Thoracic aorta (tissue), 2 donors: Measurements from ENCODE around the gene ACACA. TPM values are rescaled to one million over a fixed set of nuclear protein-coding genes. Genes with fewer than 3 reads are reported as not detected.

Experiments used
- ATAC-seq: fragments of 150-250 bp; one replicate; pipeline ENCODE4 v1.8.0; 2017; ENCODE audit warnings: low read depth; ENCODE audit not compliant: insufficient number of reproducible peaks, low FRiP score
- DNase-seq: peaks from one replicate; pipeline ENCODE4 v3.0.0-alpha.2; 2020; ENCODE audit warnings: low spot score
- H3K27ac ChIP-seq, 2 donors: fragments of 200-600 bp; sonication (generic); 1 replicate in 1 of 2; 2 replicates in 1 of 2; pipeline ENCODE4 v1.5.1; 2016; ENCODE audit warnings: mild to moderate bottlenecking in 2 of 2, moderate library complexity in 2 of 2
- H3K27me3 ChIP-seq: fragments of 200-600 bp; sonication (generic); replicated peaks from 2 replicates; pipeline ENCODE4 v1.6.0; 2016; ENCODE audit warnings: mild to moderate bottlenecking; ENCODE audit not compliant: insufficient read depth
- H3K36me3 ChIP-seq: fragments of 200-600 bp; sonication (generic); one replicate; pipeline ENCODE4 v1.5.1; 2016
- H3K4me1 ChIP-seq, 2 donors: fragments of 200-600 bp; sonication (generic); 1 replicate in 1 of 2; 2 replicates in 1 of 2; pipeline versions ENCODE4 v1.5.1 to v1.6.0; 2016; ENCODE audit warnings: low read depth in 2 of 2, mild to moderate bottlenecking in 1 of 2; ENCODE audit not compliant: control insufficient read depth in 1 of 2
- H3K4me3 ChIP-seq: fragments of 200-600 bp; sonication (generic); 2 replicates; pipeline ENCODE4 v1.5.1; 2016; ENCODE audit warnings: mild to moderate bottlenecking
- H3K9me3 ChIP-seq: fragments of 200-600 bp; sonication (generic); 2 replicates; pipeline ENCODE4 v1.5.1; 2016
- CTCF ChIP-seq: fragments of 200-600 bp; sonication (generic); IDR thresholded peaks from one replicate; pipeline ENCODE4 v1.5.1; 2019; ENCODE audit warnings: antibody characterized with exemption
- total RNA-seq, 2 donors: library from RNA; depleted of rRNA; stranded (reverse); fragments of >200 nt; gene quantifications; one replicate each; pipeline versions ENCODE4 v1.1.0 to v1.2.3, GENCODE V29; 2016

The ACACA gene
- total RNA-seq, 2 donors from 2014 or later, result 20.7 to 34.0 TPM

DNA sequence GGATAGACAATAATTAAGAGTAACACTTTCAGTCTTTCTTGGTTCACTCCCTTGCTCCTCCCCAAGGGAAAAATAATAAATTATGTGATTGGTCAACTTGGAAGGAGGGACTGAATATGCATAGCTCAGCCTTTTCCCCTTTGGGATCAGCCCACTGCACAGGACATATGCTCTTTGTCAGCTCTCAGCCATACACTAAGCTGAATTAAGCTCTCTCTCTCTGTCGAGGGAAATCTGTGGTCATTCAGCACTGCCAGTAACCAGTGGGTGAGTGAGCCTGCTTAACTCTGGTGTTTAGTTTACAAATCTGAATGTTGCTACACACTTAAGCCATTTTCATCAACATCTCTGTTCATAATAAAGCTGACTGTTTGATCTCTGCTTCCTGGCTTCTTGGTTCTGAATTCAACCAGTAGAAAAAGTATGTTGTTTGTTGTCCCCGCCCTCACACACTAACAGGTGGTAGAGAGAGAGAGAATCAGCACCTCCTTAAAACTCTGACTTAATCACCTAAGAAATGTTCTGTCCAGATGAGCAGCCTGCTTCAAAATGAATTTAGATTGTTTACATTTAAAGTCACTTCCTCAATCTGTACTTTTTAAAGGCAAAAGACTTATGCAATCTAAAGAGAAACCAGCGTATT, 133.1 kb downstream of the ACACA start:
- DNase-seq (no peak), ATAC-seq (no peak)
- H3K36me3 ChIP-seq, result no peaks in the 10 kb centered on the region
- H3K27ac ChIP-seq, result no peak overlapping the region
- H3K9me3 ChIP-seq, result no peaks in the 10 kb centered on the region
- no peak for TF ChIP-seq CTCF
- no peaks in the 10 kb centered on the region for H3K4me1 ChIP-seq
- H3K4me3 ChIP-seq, result no peak overlapping the region
- H3K27me3 ChIP-seq, result no peaks in the 10 kb centered on the region

GRCh38 chr17:37265446-37266173, 141.0 kb downstream of the ACACA start:
- TF ChIP-seq CTCF, result no peak
- Histone ChIP-seq H3K9me3 (peaks cover 6% of the 10 kb centered on the region), H3K36me3 (peaks cover 8% of the 10 kb centered on the region), H3K27ac (no peak overlapping the region), H3K27me3 (no peaks in the 10 kb centered on the region), H3K4me3 (no peak overlapping the region), H3K4me1 (no peaks in the 10 kb centered on the region)
- ATAC-seq (no peak), DNase-seq (no peak)

- Histone ChIP-seq H3K9me3 (peaks cover 6% of the 10 kb centered on the region), H3K36me3 (peaks cover 13% of the 10 kb centered on the region), H3K27ac (no peak overlapping the region), H3K4me1 (no peaks in the 10 kb centered on the region), H3K4me3 (no peak overlapping the region), H3K27me3 (no peaks in the 10 kb centered on the region)
- DNase-seq, result no peak
- TF ChIP-seq CTCF, result no peak
- no peak for ATAC-seq
These were observed 145.3 kb downstream of the ACACA start for GRCh38 chr17:37261286-37261685.

- Histone ChIP-seq H3K4me1 (no peaks in the 10 kb centered on the region), H3K4me3 (no peak overlapping the region), H3K27ac (no peak overlapping the region), H3K27me3 (no peaks in the 10 kb centered on the region), H3K36me3 (peaks cover 13% of the 10 kb centered on the region), H3K9me3 (no peaks in the 10 kb centered on the region)
- ATAC-seq (no peak), DNase-seq (no peak)
- TF ChIP-seq CTCF, result no peak
These were observed 147.5 kb downstream of the ACACA start for GRCh38 chr17:37259030-37259735.

GRCh38 chr17:37256627-37257026, 150.0 kb downstream of the ACACA start:
- TF ChIP-seq CTCF, result no peak
- ATAC-seq, result no peak
- peaks cover 13% of the 10 kb centered on the region for H3K36me3 ChIP-seq
- DNase-seq, result no peak
- no peaks in the 10 kb centered on the region for H3K4me1 ChIP-seq
- no peak overlapping the region for H3K4me3 ChIP-seq
- H3K27ac ChIP-seq, result no peak overlapping the region
- no peaks in the 10 kb centered on the region for H3K27me3 ChIP-seq
- H3K9me3 ChIP-seq, result no peaks in the 10 kb centered on the region
